Activated T-cell treated with anti-CD3 and anti-CD28 coated beads, Interleukin-2, amount 50 U/mL, for 4 hours (primary cell): Measurements from ENCODE around the gene RELN. TPM values are rescaled to one million over a fixed set of nuclear protein-coding genes. Genes with fewer than 3 reads are reported as not detected.

Source experiments
- ATAC-seq, 2 donors: fragments of 200-7000 bp; cut with Tn5 transposase; one replicate each; pipeline ENCODE4 v1.10.0; 2021
- DNase-seq: peaks from one replicate; pipeline ENCODE4 v3.0.0-alpha.2; 2020
- H3K27me3 Mint-ChIP-seq: one replicate; pipeline ENCODE4 v1.8.0; 2021; ENCODE audit warnings: low read depth, mixed read lengths
- H3K36me3 Mint-ChIP-seq: one replicate; pipeline ENCODE4 v1.8.0; 2022; ENCODE audit warnings: mixed read lengths; ENCODE audit not compliant: insufficient read depth
- H3K4me1 Mint-ChIP-seq: one replicate; pipeline ENCODE4 v1.8.0; 2021; ENCODE audit warnings: low read depth, mixed read lengths
- H3K4me3 Mint-ChIP-seq: one replicate; pipeline ENCODE4 v1.8.0; 2021; ENCODE audit warnings: mild to moderate bottlenecking, moderate library complexity, mixed read lengths
- H3K9me3 Mint-ChIP-seq: one replicate; pipeline ENCODE4 v1.8.0; 2021; ENCODE audit warnings: mixed read lengths
- total RNA-seq, 3 donors: library from RNA; stranded (reverse); gene quantifications; one replicate each; pipeline ENCODE4 v1.2.1, GENCODE V29; 2021

The RELN gene
- total RNA-seq, 3 donors from 2014 or later = 0.15 to 0.24 (median 0.22) TPM

- Mint-ChIP-seq H3K4me1 (no peaks in the 10 kb centered on the region), H3K27me3 (peaks cover 14% of the 10 kb centered on the region), H3K36me3 (no peaks in the 10 kb centered on the region), H3K9me3 (no peaks in the 10 kb centered on the region), H3K4me3 (no peak overlapping the region)
- DNase-seq (no peak), ATAC-seq (no peak)
Measured at GRCh38 chr7:103983201-103983977, 6.1 kb downstream of the RELN start.

- Mint-ChIP-seq H3K9me3 (no peaks in the 10 kb centered on the region), H3K27me3 (peaks cover 2% of the 10 kb centered on the region), H3K36me3 (no peaks in the 10 kb centered on the region), H3K4me1 (no peaks in the 10 kb centered on the region), H3K4me3 (no peak overlapping the region)
- no peak for ATAC-seq
- DNase-seq = no peak
Measured at GRCh38 chr7:103981003-103981423, 8.4 kb downstream of the RELN start.

- Mint-ChIP-seq H3K9me3 (peaks cover 3% of the 10 kb centered on the region), H3K36me3 (no peaks in the 10 kb centered on the region), H3K4me3 (no peak overlapping the region), H3K4me1 (no peaks in the 10 kb centered on the region), H3K27me3 (no peaks in the 10 kb centered on the region)
- DNase-seq (no peak), ATAC-seq (no peak)
Measured at GRCh38 chr7:103972779-103973434, 16.6 kb downstream of the RELN start.

DNA sequence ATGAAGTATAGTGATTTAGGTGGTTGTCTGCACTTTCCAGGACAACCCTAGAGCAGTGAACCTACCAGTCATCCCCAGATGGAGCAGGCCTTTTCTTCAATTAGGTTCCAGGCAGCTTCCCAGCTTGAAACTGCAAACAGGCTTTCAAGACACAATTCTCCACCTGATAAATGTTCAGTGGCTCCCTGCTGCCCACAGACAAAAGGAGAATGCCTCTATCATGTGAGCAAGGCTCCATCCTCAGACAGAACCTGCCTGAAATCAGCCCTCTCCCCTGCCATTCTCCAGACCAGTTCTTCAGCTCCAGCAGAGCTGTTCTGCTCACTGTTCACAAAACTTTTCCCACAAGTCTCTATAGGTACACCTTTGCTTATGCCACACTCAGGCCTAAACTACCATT lies 22.1 kb downstream of the RELN start:
- no peak for ATAC-seq
- Mint-ChIP-seq H3K36me3 (no peaks in the 10 kb centered on the region), H3K27me3 (peaks cover under 1% of the 10 kb centered on the region), H3K9me3 (no peaks in the 10 kb centered on the region), H3K4me3 (no peak overlapping the region), H3K4me1 (no peaks in the 10 kb centered on the region)
- no peak for DNase-seq

DNA sequence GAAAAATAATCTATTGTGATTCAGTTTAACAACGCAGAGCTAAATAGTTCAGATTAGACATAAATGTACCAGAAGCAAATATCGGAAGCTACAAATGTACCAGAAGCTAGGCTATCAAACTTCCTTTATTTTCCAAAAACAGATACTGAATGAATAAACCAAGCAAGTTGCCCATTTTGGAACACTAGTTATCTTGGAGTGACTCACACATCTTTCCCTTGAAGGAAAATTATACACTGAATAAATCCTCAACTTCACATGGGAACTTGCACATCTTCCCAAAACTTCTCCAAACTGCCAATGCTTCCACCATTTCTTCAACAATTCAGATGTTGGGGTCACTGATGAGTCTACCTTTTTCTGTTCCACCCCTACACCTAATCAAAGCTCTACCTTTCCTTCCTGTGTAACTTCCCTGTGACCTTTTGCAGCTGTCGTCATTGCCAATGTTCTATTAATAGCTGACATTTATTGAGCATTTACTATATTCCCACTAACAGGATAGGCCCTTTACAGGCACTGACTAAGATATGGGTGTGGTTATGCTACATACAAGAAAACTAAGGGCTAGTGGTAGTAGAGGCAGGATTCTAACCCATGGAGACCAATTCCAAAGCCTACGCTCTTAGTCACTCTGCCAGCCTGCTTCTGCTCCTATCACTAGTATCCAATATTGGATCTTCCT lies 22.7 kb downstream of the RELN start:
- Mint-ChIP-seq H3K4me1 (no peaks in the 10 kb centered on the region), H3K27me3 (peaks cover 5% of the 10 kb centered on the region), H3K36me3 (no peaks in the 10 kb centered on the region), H3K9me3 (no peaks in the 10 kb centered on the region), H3K4me3 (no peak overlapping the region)
- DNase-seq (no peak), ATAC-seq (no peak)

- Mint-ChIP-seq H3K4me1 (no peaks in the 10 kb centered on the region), H3K27me3 (peaks cover 7% of the 10 kb centered on the region), H3K4me3 (no peak overlapping the region), H3K36me3 (no peaks in the 10 kb centered on the region), H3K9me3 (no peaks in the 10 kb centered on the region)
- no peak for DNase-seq
- ATAC-seq = no peak
Measured at GRCh38 chr7:103964269-103964668, 25.2 kb downstream of the RELN start.

DNA sequence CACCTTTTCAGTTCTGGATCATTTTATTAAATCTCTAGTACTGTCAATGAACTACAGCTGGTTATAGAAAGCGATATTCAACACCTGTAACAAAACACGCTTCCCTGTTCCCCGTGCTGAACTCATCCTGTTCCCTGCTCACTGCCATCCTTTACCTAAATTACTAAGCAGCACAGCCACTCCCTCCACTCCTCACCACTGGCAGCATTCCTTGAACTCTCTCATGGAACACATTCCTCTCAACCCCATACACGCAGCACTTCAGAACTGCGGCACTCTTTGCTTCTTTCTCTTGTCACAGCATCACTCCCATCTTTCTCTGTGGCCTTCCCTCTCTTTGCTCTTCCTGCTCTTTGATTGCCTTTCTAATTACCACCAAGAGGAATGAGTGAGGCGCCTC lies 27.4 kb downstream of the RELN start:
- no peaks in the 10 kb centered on the region for H3K4me1 Mint-ChIP-seq
- H3K9me3 Mint-ChIP-seq = no peaks in the 10 kb centered on the region
- DNase-seq (no peak), ATAC-seq (no peak)
- peaks cover 7% of the 10 kb centered on the region for H3K27me3 Mint-ChIP-seq
- H3K4me3 Mint-ChIP-seq = no peak overlapping the region
- no peaks in the 10 kb centered on the region for H3K36me3 Mint-ChIP-seq

DNA sequence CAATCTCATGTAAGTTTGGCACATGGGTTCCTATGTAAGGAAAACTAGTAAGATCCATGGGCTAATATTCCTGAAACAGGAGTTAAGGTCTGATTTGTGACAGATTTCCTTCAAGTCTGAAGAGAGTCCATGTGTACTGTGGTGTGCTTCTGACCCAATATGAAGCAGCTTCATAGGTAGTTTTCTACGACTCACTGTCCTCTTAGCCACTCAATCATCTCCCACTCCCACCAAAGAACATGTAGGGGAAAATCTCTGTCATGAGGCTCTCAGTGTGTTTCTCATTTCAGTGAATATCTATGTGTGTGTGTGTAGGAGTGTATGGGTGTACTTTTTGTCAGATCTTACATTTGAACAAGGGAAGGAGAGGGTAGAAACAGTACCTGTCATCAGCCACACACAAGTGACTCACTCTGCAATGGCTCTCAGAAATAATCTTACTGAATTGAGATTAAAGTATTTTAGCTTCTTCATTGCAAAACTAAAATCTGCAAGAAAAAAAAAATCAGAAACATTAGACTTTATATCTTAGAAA lies 31.1 kb downstream of the RELN start:
- peak; percentile 74 to 80 for ATAC-seq
- peaks cover 7% of the 10 kb centered on the region for H3K27me3 Mint-ChIP-seq

DNA sequence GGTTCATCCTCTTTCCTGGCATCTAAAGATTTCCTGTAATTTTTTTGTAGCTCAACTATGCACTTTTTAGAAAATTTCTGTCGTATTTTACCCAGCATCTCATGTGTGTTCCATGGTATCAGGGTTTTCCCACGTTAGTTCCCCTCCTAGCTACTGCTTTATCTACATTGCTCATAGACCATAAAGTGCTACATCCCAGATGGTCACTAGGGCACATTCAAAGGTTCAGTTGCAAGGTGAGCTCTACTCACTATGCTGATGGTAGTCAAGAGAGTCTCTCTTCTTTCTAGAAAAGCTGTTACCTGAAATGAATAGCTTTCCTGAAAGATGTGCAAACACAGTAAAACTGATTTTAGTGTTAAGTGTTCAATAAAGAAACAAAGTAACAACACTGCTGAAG lies 33.5 kb downstream of the RELN start:
- ATAC-seq (no peak), DNase-seq (no peak)
- no peaks in the 10 kb centered on the region for H3K9me3 Mint-ChIP-seq
- H3K27me3 Mint-ChIP-seq = no peaks in the 10 kb centered on the region
- H3K4me1 Mint-ChIP-seq = no peaks in the 10 kb centered on the region
- no peak overlapping the region for H3K4me3 Mint-ChIP-seq
- H3K36me3 Mint-ChIP-seq = no peaks in the 10 kb centered on the region

More for the DNA sequence above, 31.1 kb downstream of the RELN start:
- Mint-ChIP-seq H3K36me3 (no peaks in the 10 kb centered on the region), H3K9me3 (no peaks in the 10 kb centered on the region), H3K4me1 (no peaks in the 10 kb centered on the region), H3K4me3 (no peak overlapping the region)
- no peak for DNase-seq

DNA sequence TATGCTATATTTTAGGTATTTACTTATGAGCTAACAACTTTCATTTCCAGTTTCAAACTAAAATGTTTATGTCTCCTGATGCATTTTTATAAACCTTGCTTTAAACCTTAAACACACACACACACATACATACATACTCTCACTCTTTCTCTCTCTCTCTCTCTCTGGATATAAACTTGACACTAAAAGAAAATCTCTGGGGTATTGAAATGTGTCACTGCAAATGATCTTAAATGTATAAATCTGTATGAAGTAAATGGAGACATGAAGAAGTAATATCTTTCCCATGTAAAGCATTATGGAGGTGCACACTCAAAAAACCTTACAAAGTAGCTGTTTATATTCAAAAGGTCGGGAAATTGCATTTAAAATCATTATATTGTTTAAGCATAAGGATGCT lies 37.0 kb downstream of the RELN start:
- H3K4me1 Mint-ChIP-seq = no peaks in the 10 kb centered on the region
- H3K9me3 Mint-ChIP-seq = no peaks in the 10 kb centered on the region
- H3K36me3 Mint-ChIP-seq = no peaks in the 10 kb centered on the region
- DNase-seq (no peak), ATAC-seq (no peak)
- no peaks in the 10 kb centered on the region for H3K27me3 Mint-ChIP-seq
- H3K4me3 Mint-ChIP-seq = no peak overlapping the region

DNA sequence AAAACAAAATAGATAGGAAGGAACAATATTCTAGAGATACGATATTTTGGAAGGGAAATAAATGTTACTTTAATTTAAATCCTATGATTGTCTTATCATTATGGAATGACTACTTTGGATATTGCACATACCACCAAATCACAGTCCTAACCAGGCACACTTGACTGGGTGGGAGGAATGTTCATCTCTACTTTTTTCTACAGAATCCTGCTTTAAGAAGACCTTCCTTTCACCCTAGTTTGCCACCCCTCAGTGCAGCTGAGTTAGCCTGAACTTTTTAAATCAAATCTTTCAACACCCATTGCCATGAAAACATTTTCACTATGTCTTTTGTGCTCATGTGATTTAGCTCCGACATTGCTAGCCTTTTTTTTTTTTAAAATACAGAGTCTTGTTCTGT lies 38.1 kb downstream of the RELN start:
- Mint-ChIP-seq H3K4me1 (no peaks in the 10 kb centered on the region), H3K4me3 (no peak overlapping the region), H3K36me3 (no peaks in the 10 kb centered on the region), H3K9me3 (no peaks in the 10 kb centered on the region), H3K27me3 (no peaks in the 10 kb centered on the region)
- ATAC-seq (no peak), DNase-seq (no peak)

DNA sequence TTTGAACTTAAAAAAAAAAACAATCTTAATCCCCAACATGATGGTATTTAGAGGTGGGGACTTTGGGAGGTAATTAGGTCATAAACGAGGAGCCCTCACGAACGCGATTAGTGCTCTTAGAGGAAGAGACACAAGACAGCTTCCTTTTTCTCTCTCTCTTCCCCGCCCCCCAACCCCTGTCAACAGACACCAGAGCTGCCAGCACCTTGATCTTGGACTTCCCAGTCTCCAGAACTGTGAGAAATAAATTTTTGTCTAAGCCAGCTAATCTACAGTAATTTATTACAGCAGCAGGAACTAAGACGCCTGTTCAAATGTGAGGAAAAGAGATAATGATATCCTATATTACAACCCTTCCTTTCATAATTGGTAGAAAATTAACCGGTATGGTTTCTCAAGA lies 40.1 kb downstream of the RELN start:
- DNase-seq (no peak), ATAC-seq (no peak)
- no peaks in the 10 kb centered on the region for H3K9me3 Mint-ChIP-seq
- H3K4me3 Mint-ChIP-seq = no peak overlapping the region
- H3K27me3 Mint-ChIP-seq = no peaks in the 10 kb centered on the region
- H3K4me1 Mint-ChIP-seq = no peaks in the 10 kb centered on the region
- no peaks in the 10 kb centered on the region for H3K36me3 Mint-ChIP-seq

DNA sequence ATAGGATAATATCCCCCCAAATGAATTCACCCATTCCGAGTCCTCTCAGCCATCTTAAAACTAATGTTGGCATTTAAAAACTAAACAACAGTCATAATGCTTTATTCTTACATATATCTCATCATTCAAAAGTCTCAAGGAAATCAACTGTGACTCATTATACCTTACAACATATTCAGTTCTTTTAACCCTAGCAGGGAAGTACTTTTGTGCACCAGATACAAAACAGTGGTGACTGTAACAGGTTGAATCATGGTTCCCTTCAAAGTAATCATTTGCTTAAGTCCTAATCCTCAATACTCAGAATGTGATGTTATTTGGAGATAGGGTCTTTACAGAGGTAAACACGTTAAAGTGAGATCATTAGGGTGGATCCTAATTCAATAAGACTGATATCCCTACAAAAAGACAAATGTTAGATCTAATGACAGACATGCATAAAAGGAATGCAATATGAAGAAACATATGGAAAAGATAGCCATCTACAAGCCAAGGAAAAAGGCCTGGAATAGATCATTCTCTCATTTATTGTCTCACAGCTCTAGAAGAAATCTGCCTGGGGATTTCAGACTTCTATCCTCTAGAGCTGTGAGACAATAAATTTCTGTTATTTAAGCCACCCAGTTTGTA lies 42.3 kb downstream of the RELN start:
- no peaks in the 10 kb centered on the region for H3K4me1 Mint-ChIP-seq
- ATAC-seq = no peak
- no peak for DNase-seq
- peaks cover 3% of the 10 kb centered on the region for H3K27me3 Mint-ChIP-seq
- H3K4me3 Mint-ChIP-seq = no peak overlapping the region
- no peaks in the 10 kb centered on the region for H3K9me3 Mint-ChIP-seq
- H3K36me3 Mint-ChIP-seq = no peaks in the 10 kb centered on the region

DNA sequence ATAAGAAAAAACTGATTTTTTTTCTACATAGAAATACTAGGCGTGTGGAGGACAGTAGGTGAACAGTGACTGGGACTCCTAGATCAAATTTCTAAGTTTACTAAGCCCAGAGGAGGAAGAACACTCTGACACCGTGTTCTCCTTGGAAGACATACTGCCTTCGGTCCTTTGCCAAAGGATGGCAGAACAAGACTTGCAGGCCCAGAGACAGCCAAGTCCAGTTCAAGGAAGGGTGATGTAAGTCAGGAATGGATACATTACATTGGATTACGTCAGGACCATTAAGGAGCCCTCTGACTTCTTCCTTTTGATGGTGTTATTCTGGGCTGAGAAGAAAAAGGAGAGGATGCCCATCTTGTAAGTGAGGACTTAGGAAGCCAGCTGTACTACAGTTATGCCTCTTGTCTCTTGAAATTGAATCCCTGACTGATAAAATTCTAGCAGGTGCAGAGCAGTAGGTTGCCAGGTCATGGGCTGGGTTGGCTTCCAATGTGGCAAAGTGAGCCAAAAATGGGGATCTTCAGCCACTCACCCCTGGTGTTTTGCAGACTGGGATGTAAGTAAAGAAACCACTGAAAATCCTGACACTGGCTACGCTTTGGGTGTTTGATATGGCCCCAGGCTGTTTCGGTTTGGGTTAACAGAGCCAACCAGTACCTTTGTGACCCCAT lies 45.1 kb downstream of the RELN start:
- Mint-ChIP-seq H3K36me3 (no peaks in the 10 kb centered on the region), H3K4me3 (no peak overlapping the region)

More for the DNA sequence above, 45.1 kb downstream of the RELN start:
- no peak for DNase-seq
- no peak for ATAC-seq
- H3K27me3 Mint-ChIP-seq = peaks cover 7% of the 10 kb centered on the region
- no peaks in the 10 kb centered on the region for H3K9me3 Mint-ChIP-seq
- no peaks in the 10 kb centered on the region for H3K4me1 Mint-ChIP-seq
